ENCODE measurements around the gene SRC.

The SRC gene

DNA sequence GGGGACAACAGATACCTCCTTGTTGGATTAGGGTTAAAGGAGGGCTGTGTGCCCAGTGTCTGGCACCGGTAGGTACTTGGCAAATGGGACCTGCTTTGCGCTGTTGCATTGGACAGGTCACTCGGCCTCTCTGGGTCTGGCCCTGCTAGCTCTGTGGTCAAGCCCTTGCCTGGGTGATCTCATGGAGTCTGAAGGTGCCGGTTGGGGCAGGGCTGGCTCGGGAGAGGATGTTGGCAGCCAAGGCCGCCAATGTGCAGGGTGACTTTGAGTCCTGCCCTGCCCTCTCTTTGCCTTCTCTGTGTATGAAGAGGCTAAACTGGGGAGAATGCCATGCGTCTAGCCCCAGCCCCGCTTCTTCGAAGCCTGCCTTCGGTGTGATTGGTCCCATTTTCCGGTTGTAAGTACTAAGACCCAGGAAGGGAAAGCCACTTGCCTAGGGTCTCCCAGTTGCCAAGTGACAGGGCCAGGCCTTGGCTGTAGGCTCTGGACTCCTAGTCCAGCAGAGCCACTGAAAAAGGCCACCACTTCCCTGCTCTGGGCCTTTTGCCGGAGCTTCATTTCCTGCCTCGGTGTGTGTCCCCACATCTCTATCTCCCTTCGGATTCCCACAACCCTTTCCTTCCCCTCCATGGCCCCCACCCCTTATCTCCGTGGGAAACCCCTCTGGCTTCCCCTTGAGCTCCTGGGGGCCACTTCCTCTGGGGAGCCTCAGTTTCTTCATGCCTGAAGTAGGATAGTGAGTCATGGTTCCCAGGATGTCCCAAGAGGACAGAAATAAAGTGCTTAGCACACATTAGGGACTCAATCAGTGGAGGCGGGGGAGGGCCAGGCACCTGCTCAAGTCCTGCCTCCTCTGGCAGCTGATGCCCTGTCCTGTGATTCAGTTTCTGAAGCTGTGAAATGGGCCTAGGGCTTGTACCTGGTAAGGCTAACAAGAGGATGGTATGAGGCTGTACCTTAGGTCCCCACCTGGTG is 3.9 kb downstream of the SRC start:
- no peak overlapping the region for H3K27ac ChIP-seq
- H3K79me2 ChIP-seq (ENCODE audit: insufficient read depth, low read depth), result no peaks in the 10 kb centered on the region
- TF ChIP-seq, protein P1, sequence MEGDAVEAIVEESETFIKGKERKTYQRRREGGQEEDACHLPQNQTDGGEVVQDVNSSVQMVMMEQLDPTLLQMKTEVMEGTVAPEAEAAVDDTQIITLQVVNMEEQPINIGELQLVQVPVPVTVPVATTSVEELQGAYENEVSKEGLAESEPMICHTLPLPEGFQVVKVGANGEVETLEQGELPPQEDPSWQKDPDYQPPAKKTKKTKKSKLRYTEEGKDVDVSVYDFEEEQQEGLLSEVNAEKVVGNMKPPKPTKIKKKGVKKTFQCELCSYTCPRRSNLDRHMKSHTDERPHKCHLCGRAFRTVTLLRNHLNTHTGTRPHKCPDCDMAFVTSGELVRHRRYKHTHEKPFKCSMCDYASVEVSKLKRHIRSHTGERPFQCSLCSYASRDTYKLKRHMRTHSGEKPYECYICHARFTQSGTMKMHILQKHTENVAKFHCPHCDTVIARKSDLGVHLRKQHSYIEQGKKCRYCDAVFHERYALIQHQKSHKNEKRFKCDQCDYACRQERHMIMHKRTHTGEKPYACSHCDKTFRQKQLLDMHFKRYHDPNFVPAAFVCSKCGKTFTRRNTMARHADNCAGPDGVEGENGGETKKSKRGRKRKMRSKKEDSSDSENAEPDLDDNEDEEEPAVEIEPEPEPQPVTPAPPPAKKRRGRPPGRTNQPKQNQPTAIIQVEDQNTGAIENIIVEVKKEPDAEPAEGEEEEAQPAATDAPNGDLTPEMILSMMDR (conservative IDR thresholded peaks at IDR 0.05; ENCODE audit: low read depth, low read length), result no peak
- no peak overlapping the region for H2AFZ ChIP-seq (ENCODE audit: low read depth)
- no peaks in the 10 kb centered on the region for H3K36me3 ChIP-seq (ENCODE audit: insufficient read depth)
- peaks cover 4% of the 10 kb centered on the region for H3K4me1 ChIP-seq (ENCODE audit: low read depth, poor library complexity, severe bottlenecking)
- no peaks in the 10 kb centered on the region for H4K20me1 ChIP-seq (ENCODE audit: insufficient read depth)
- H3K4me2 ChIP-seq, result no peak overlapping the region
- no peaks in the 10 kb centered on the region for H3K27me3 ChIP-seq (ENCODE audit: insufficient read depth, low read depth)
- no peak overlapping the region for H3K9ac ChIP-seq
- H3K4me3 ChIP-seq (IDR thresholded peaks at IDR 0.05; ENCODE audit: insufficient read depth, low read depth, low read length), result no peak overlapping the region

DNA sequence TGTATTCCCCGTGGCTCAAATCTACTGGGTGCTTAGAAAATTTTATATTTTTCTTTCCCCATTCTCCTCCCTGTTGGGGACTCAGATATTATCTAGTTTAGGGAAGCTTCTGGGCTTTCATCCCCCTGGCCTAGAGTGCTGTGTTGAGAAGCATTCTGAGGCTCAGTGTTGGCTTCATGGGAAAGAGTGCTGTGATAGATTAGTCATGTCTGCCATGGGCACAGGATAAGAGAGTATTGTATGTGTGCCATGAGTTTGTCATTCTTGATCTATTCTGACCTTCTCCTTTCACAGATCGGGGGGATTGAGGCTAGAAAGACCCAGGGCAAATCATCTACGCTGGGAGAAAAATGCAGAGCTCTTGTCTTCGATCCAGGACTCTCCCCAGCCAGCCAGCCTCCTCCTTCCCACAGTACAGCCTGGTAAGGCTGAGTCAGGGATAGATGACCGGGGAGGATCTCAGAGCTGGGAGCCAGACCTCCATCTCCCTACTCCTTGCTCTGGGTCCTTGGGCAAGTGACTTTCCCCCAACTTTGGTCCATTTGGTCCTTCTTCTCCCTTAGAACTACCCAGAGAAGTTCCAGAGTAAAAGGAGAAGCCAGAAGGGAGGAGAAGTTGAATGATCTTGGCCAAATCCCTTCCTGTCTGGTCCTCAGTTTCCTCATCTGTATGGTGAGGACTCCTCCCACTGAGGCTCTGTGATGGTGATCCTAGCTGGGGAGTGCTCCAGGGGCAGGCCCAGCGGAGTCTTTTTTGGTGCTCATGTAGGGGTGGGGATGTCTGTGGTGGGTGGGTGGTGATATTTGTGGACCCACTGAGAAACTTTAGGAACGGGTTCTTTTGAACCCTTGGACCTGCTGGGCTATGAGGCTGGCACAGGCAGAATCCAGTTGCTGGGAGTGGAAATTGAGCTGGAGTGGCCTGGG is 5.0 kb downstream of the SRC start:
- H3K9ac ChIP-seq, result no peak overlapping the region
- H3K4me3 ChIP-seq (IDR thresholded peaks at IDR 0.05; ENCODE audit: insufficient read depth, low read depth, low read length), result no peak overlapping the region
- H3K27ac ChIP-seq, result no peak overlapping the region
- no peak overlapping the region for H3K4me2 ChIP-seq
- H3K79me2 ChIP-seq (ENCODE audit: insufficient read depth, low read depth), result no peaks in the 10 kb centered on the region
- H4K20me1 ChIP-seq (ENCODE audit: insufficient read depth), result no peaks in the 10 kb centered on the region
- H3K36me3 ChIP-seq (ENCODE audit: insufficient read depth), result no peaks in the 10 kb centered on the region
- no peaks in the 10 kb centered on the region for H3K4me1 ChIP-seq (ENCODE audit: low read depth, poor library complexity, severe bottlenecking)
- TF ChIP-seq, protein P1 (conservative IDR thresholded peaks at IDR 0.05; ENCODE audit: low read depth, low read length), result no peak
- H2AFZ ChIP-seq (ENCODE audit: low read depth), result no peak overlapping the region
- no peaks in the 10 kb centered on the region for H3K27me3 ChIP-seq (ENCODE audit: insufficient read depth, low read depth)

DNA sequence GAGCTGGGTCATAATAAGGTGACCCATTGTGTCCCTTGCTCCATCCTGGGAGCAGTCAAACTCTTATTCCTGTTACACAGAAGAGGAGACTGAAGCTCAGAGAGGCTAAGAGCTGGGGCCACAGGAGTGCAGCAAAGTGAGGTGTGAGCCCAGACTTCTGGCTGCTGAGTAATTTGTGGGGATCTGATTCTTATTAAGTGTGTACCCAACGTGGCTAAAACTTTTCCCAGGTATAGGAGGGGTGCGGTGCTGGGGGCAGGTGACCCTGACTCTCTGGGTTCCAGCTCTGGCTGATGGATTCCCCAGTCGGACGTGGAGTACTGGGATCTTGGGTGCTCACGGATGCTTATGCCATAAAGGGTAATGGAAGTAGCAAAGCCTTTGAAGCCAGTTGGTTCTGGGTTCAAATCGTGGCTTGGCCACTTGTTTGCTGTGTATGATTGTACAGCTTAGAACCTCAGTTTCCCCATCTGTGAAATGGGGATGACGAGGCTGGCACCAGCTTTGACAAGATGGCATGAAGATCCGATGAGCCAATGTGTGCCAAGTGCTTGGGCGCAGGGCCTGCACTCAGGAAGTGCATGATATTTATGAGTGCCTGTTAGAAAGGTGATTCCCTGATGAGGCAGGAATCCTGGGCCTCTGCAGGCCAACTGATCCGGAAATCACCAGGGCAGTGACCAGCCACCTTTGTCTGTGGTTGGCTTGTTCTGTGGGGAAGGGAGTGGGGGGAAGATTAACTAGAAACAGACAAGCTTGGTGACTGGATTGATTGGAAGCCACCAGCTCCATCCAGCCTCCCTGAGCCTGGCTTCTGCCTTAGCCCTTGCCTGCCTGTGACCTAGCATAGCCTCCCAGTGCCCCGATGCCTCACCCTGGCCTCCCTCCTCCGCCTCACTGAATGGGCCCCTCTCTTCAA is 6.0 kb downstream of the SRC start:
- H3K79me2 ChIP-seq (ENCODE audit: insufficient read depth, low read depth), result no peaks in the 10 kb centered on the region

More for the DNA sequence above, 6.0 kb downstream of the SRC start:
- Histone ChIP-seq H3K36me3 (ENCODE audit: insufficient read depth) (no peaks in the 10 kb centered on the region), H3K4me1 (ENCODE audit: low read depth, poor library complexity, severe bottlenecking) (no peaks in the 10 kb centered on the region), H3K27me3 (ENCODE audit: insufficient read depth, low read depth) (no peaks in the 10 kb centered on the region; the same call in 1 of the 2 replicates), H3K4me3 (IDR thresholded peaks at IDR 0.05; ENCODE audit: insufficient read depth, low read depth, low read length) (no peak overlapping the region), H3K4me2 (no peak overlapping the region), H3K9ac (no peak overlapping the region), H3K27ac (no peak overlapping the region), H2AFZ (ENCODE audit: low read depth) (no peak overlapping the region), H4K20me1 (ENCODE audit: insufficient read depth) (no peaks in the 10 kb centered on the region)
- TF ChIP-seq, protein P1 (conservative IDR thresholded peaks at IDR 0.05; ENCODE audit: low read depth, low read length), result no peak

Data from KMS-11 (cell line).